Glomerular endothelial cell (primary cell): ENCODE results near the gene RCAN2. TPM values are rescaled to one million over a fixed set of nuclear protein-coding genes. Genes with fewer than 3 reads are reported as not detected.
"Not testable (repeated sequence)": the region's sequence is repeated elsewhere in the genome, so short reads cannot be mapped to it uniquely, and the experiment has no call there.

Source experiments
- DNase-seq: peaks from one replicate; pipeline ENCODE4 v3.0.0-alpha.2; 2011; ENCODE audit warnings: low read depth, low spot score; ENCODE audit errors: extremely low read depth
- total RNA-seq: library from RNA; depleted of rRNA; stranded (reverse); fragments of >200 nt; gene quantifications from 2 replicates; pipeline ENCODE4 v1.2.3, GENCODE V29; 2015

The RCAN2 gene
- total RNA-seq, 1 donor from 2014 or later = 5.7 TPM

GRCh38 chr6:46440641-46441040 lies 50.6 kb downstream of the RCAN2 start:
- DNase-seq = no peak

DNA sequence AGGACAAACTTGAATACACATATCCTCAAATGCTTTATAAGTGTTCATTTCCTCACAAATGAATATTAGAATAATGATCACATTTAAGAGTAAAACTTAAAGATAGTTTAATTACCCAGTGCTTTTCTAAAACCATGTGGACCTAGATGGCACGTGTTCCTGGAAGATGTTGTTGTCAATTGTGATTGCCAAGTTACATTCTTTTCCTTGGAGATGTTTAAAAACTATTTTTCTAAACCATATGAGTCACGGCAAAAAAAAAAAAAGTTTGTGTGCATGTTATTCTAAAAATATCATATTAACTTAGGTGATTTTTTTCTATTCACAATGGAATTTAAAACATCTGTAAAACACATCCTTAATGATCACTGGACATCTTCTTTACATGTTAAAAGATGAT lies 51.1 kb downstream of the RCAN2 start:
- DNase-seq = no peak

- DNase-seq = no peak
Measured at GRCh38 chr6:46438245-46438644, 53.0 kb downstream of the RCAN2 start.

DNA sequence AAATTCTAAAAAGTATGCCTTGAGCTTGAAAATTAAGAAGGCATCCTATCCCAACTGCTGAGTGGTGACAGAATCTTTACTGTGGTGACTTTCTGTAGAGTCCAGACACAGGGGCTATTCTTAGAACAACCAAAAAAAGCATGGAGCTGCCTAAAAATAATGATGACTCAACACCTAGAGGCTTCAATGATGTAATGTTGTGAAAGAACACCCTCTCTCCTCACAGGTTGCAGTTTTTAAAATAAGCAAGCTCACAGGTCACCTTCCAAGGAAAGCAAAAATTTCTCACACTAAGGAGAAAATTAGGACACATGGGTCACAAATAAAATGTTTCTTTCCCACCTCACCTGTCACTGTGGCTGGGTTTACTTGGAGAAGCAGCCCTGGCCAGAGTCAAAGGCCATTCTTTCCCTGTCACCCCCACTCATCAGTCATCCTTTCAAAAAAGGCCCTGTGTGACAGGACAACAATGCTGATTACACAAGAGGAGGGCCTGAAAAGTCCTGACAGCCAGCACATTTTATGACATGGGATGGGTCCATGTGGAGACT lies 53.5 kb downstream of the RCAN2 start:
- no peak for DNase-seq

- DNase-seq = no peak
Measured at GRCh38 chr6:46422619-46423018, 68.6 kb downstream of the RCAN2 start.

- DNase-seq = no peak
Measured at GRCh38 chr6:46421939-46422338, 69.3 kb downstream of the RCAN2 start.

- DNase-seq = no peak
Measured at GRCh38 chr6:46420921-46421638, 70.2 kb downstream of the RCAN2 start.

- DNase-seq = peak; percentile 39
Measured at GRCh38 chr6:46419576-46420002, 71.7 kb downstream of the RCAN2 start.

DNA sequence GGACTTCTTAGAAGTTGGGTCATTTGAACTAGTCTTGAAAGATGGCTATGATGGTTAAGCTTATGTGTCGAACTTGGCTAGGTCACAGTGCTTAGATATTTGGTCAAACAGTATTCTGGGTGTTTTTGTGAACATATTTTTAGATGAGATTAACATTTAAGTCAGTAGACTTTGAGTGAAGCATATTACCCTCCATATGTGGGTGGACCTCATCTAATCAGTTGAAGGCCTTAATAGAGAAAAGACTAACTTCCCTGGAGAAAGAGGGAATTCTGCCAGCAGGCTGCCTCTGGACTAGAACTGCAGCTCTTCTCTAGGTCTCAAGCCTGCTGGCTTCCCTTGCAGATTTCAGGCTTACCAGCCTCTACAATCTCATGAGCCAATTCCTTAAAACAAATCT lies 76.9 kb downstream of the RCAN2 start:
- DNase-seq = no peak

GRCh38 chr6:46412662-46413061 lies 78.6 kb downstream of the RCAN2 start:
- DNase-seq = no peak

GRCh38 chr6:46411456-46412197 lies 79.6 kb downstream of the RCAN2 start:
- DNase-seq = no peak

- DNase-seq = peak; percentile 5
Measured at GRCh38 chr6:46410334-46410953, 80.8 kb downstream of the RCAN2 start.

- no peak for DNase-seq
Measured at GRCh38 chr6:46407776-46408530, 83.3 kb downstream of the RCAN2 start.

DNA sequence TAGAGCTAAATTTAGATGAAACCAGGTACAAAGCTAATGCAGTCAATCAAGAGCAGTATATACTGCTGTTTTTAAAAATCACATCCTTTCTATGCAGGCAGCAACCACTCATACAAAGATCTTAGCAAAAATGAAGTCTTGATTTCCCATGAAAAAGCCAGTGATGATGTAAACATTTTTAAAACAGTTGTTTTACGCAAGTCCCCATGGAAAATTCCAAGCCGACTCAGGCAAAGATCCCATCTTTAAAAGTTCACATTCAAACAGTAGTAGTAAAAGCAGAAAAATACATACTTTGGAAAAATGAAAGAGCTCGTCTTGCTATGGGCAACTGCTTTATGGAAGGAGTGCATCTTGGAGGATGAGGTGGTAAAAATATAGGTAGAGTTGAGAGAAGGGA lies 84.0 kb downstream of the RCAN2 start:
- DNase-seq = no peak

- DNase-seq = not testable (repeated sequence)
Measured at GRCh38 chr6:46405620-46406180, 85.5 kb downstream of the RCAN2 start.

DNA sequence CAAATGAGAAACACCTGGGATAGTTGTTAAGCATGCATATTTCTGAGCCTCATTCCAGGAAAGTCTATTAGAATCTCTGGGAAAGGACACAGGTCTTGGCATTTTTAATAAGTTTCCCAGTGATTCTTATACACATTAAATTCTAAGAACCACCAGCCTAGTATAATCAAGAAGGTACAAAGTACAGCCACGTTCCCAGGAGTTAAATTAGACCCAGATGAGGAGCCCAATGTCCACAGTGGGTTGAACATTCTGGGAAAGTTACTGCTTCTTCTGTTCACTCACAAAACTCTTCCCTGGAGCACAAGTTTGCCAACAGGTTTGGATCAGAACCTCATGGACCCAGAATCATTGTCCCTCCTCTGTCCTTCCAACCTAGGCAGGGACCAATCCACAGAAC lies 90.4 kb downstream of the RCAN2 start:
- no peak for DNase-seq

- DNase-seq = no peak
Measured at GRCh38 chr6:46395530-46395929, 95.7 kb downstream of the RCAN2 start.

- DNase-seq = no peak
Measured at GRCh38 chr6:46393940-46394337, 97.3 kb downstream of the RCAN2 start.

DNA sequence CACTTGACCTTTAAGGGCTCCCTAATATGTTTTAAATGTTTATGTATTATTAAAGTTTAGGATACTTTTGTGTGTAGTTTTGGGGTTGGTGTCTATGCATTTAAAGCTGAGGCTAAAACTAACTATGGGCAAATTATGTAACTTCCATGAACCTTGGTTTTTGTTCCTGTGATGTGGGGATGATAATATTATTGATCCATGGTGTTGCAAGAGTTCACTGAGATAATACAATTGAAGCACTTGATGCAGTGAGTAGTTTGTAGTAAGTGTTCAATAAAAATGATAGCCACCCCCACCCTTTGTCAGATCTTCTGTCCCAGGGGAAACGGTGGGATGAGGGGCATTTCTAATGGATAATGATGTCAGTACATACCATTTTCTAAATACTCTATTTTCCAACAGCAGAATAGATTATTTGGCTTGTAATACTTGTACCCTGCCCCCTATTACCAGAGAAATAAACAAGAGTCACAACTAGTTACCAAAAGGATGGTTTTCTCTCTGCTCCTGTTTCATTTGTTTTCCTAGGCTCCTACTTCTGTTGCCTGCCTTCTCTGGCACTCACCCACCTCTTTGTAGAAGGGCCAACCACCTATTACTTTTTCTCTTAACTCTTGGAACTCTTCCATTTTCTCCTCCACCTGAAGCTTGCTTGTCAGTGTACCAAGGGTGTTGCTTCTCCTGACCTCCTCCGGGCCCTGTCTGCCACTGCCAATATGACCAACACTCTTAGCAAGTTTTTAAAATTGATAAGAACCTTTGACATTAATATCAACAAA lies 97.9 kb downstream of the RCAN2 start:
- no peak for DNase-seq

DNA sequence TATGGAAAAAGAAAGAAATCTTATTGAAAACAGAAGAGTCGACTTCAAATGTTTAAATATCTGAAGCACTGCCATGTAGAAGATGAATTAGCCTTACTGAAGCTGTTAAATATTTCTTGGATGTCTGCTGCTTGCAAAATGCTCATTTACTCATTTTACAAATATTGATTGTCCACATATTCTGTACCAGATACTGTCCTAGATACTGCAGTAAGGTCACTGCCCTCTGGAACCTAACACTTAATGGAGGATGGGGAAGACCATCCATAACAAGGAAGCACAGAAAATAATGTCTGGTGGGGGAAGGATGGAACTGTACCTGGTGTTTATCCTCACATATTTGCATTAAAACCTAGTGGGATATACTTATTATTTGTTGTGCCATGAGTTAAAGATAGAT lies 99.0 kb downstream of the RCAN2 start:
- DNase-seq = no peak
